Skeletal muscle tissue (tissue), 4 donors: Measurements from ENCODE around the gene KCNMB1. TPM values are rescaled to one million over a fixed set of nuclear protein-coding genes. Genes with fewer than 3 reads are reported as not detected.

Experiments used
- H3K27ac ChIP-seq: one replicate; pipeline ENCODE4 v1.7.0; 2013; ENCODE audit warnings: mild to moderate bottlenecking, low read depth, low read length, inconsistent platforms
- H3K27me3 ChIP-seq, 3 donors: one replicate each; pipeline ENCODE4 v1.7.0; 2013; ENCODE audit warnings: low read length in 3 of 3; ENCODE audit not compliant: control insufficient read depth in 3 of 3, insufficient read depth in 3 of 3
- H3K36me3 ChIP-seq, 3 donors: one replicate each; pipeline ENCODE4 v1.7.0; 2013; ENCODE audit warnings: low read length in 3 of 3; ENCODE audit not compliant: control insufficient read depth in 3 of 3, insufficient read depth in 3 of 3
- H3K4me1 ChIP-seq, 3 donors: one replicate each; pipeline ENCODE4 v1.7.0; 2013; ENCODE audit warnings: low read length in 3 of 3, mild to moderate bottlenecking in 3 of 3; ENCODE audit not compliant: control insufficient read depth in 3 of 3, insufficient read depth in 3 of 3
- H3K4me3 ChIP-seq, 3 donors: one replicate each; pipeline ENCODE4 v1.7.0; 2013; ENCODE audit warnings: low read length in 3 of 3
- H3K9ac ChIP-seq, 3 donors: one replicate each; pipeline ENCODE4 v1.7.0; 2013; ENCODE audit warnings: low read length in 3 of 3, mild to moderate bottlenecking in 3 of 3, moderate library complexity in 2 of 3, low read depth in 1 of 3
- H3K9me3 ChIP-seq, 3 donors: one replicate each; pipeline ENCODE4 v1.7.0; 2013; ENCODE audit warnings: low read length in 3 of 3; ENCODE audit not compliant: control insufficient read depth in 3 of 3
- total RNA-seq: library from RNA; depleted of rRNA; stranded (reverse); fragments of >200 nt; gene quantifications from one replicate; pipeline ENCODE4 v1.2.3, GENCODE V29; 2014
- donor health status: Osteomylitis.

Gene KCNMB1
- total RNA-seq, 1 donor from 2014 or later, result under 0.01 TPM

DNA sequence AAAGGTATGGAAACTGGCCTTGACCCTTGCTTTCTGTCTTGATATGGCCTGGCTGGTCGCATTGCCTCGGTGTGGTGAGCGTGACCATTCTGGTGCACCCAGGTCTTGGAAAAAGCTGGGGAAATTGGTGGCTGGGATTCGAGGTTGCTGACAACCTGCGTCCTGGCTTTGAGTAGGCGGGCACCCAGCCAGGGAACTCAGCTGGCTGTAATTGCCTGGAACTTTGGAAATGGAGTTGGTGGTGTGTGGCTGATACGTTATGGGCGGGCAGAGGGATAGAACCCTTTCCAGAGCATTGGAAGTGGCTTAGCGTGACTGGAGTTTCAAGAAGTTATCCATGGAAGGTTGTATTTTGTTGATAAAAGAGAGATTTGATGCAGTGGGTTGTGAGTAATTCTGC is 35.2 kb downstream of the KCNMB1 start:
- H3K9me3 ChIP-seq, result no peaks in the 10 kb centered on the region
- no peaks in the 10 kb centered on the region for H3K36me3 ChIP-seq
- H3K4me1 ChIP-seq, result peaks cover 15 to 19% (median 18%) of the 10 kb centered on the region in 3 donors
- peaks cover 15 to 43% (median 32%) of the 10 kb centered on the region in 3 donors for H3K27me3 ChIP-seq
- H3K4me3 ChIP-seq, result no peak overlapping the region
- H3K27ac ChIP-seq, result no peak overlapping the region
- peak overlapping the region in 1 of 3 donors; percentile 45 for H3K9ac ChIP-seq

- no peak overlapping the region for H3K27ac ChIP-seq
These were observed 36.0 kb downstream of the KCNMB1 start for GRCh38 chr5:170353011-170353761.

GRCh38 chr5:170348137-170348633 is 41.0 kb downstream of the KCNMB1 start:
- Histone ChIP-seq H3K27ac (no peak overlapping the region), H3K27me3 (peaks cover 5 to 27% (median 15%) of the 10 kb centered on the region in 3 donors), H3K36me3 (no peaks in the 10 kb centered on the region), H3K4me3 (no peak overlapping the region), H3K9me3 (no peaks in the 10 kb centered on the region), H3K9ac (peak overlapping the region in 1 of 3 donors; percentile 15), H3K4me1 (peaks cover 0 to 3% (median 0%) of the 10 kb centered on the region in 3 donors)

More at GRCh38 chr5:170353011-170353761, 36.0 kb downstream of the KCNMB1 start:
- Histone ChIP-seq H3K4me3 (peak overlapping the region in 2 of 3 donors; percentile 3 to 9), H3K27me3 (peaks cover 15 to 47% (median 32%) of the 10 kb centered on the region in 3 donors), H3K4me1 (peaks cover 8 to 20% (median 13%) of the 10 kb centered on the region in 3 donors), H3K36me3 (no peaks in the 10 kb centered on the region), H3K9me3 (no peaks in the 10 kb centered on the region), H3K9ac (peak overlapping the region in 1 of 3 donors; percentile 45)

DNA sequence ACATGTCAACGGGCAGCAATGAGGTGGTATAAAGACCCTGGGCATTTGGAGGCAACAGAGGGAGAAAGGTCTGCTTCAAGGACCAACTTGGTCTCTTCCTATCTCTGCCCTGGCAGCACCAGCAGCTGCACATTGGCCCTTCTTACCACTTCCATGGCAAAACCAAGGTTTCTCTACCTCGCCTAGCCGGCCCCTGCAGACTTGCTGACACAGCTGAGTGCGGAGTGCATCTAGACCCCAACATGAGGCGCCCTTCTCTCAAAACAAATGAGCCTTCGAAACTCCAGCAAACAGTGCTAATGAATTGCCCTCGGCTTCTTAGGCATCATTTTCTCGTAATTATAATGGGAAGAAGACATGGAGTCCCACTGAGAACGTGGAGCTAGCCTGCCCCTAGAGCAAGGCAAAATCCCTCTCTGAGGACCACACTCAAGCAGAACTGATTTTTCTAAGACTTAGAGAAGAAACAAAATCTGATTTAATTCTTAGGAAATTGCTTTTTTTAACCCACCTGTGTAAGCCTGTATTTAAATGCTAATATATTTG is 42.1 kb downstream of the KCNMB1 start:
- H3K27ac ChIP-seq, result no peak overlapping the region
- H3K9ac ChIP-seq, result no peak overlapping the region
- peaks cover 5 to 17% (median 9%) of the 10 kb centered on the region in 3 donors for H3K27me3 ChIP-seq
- H3K9me3 ChIP-seq, result no peaks in the 10 kb centered on the region
- no peaks in the 10 kb centered on the region for H3K36me3 ChIP-seq
- H3K4me3 ChIP-seq, result no peak overlapping the region
- peaks cover 0 to 2% (median 0%) of the 10 kb centered on the region in 3 donors for H3K4me1 ChIP-seq

DNA sequence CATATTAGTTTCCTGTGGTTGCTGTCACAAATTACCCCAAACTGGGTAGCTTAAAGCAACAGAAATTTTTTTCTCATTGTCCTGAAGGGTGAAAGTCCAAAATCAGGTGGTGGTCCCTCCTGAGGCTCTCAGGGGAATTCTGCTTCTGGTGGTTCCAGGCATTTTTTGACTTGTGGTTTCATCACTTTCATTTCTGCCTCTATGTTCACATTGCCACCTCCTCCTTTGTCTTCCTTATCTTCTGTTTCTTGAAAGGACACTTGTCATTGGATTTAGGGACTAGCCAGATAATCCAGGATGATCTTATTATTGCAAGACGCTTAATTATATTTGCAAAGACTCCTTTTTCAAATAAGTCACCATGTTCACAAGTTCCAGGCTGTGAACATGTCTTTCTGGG is 43.2 kb downstream of the KCNMB1 start:
- Histone ChIP-seq H3K4me1 (peaks cover 0 to 2% (median 0%) of the 10 kb centered on the region in 3 donors), H3K36me3 (no peaks in the 10 kb centered on the region), H3K9me3 (peaks cover 0 to 2% (median 0%) of the 10 kb centered on the region in 3 donors), H3K27me3 (peaks cover 5 to 17% (median 8%) of the 10 kb centered on the region in 3 donors), H3K4me3 (no peak overlapping the region), H3K27ac (no peak overlapping the region), H3K9ac (no peak overlapping the region)

GRCh38 chr5:170343177-170343576 is 46.0 kb downstream of the KCNMB1 start:
- H3K4me3 ChIP-seq, result no peak overlapping the region
- no peak overlapping the region for H3K9ac ChIP-seq
- H3K27ac ChIP-seq, result no peak overlapping the region
- no peaks in the 10 kb centered on the region for H3K27me3 ChIP-seq
- H3K9me3 ChIP-seq, result peaks cover 0 to 2% (median 0%) of the 10 kb centered on the region in 3 donors
- H3K4me1 ChIP-seq, result no peaks in the 10 kb centered on the region
- H3K36me3 ChIP-seq, result no peaks in the 10 kb centered on the region

DNA sequence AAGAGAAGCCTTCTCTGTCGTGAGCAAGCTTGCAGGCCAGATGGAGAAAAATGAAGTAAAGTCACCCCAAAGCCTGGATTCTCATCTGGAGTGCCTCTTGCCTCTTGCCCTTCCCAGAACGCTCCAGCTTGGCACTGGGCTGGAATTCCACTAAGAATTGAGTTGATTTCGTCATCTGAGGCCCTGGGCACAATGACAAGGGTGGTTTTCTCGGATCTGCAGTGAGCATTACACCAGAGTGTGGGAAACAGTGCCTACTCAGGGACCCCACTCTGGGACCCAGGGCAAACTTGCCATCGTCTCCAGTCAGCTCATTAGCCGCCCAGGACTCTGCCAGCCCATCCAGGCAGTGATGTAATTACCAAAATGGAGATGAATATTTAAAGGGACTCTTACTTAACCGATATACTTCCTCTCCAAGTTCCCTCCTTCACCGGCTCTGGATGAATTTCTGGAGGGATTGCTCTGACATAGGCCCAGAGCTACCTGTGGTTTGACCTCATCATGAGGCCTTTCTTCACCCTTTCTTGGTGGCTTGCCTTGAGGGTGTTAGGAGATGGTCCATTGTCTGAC is 46.9 kb downstream of the KCNMB1 start:
- Histone ChIP-seq H3K4me3 (no peak overlapping the region), H3K36me3 (no peaks in the 10 kb centered on the region), H3K9ac (no peak overlapping the region), H3K4me1 (no peaks in the 10 kb centered on the region), H3K27me3 (no peaks in the 10 kb centered on the region), H3K27ac (no peak overlapping the region), H3K9me3 (peaks cover 0 to 2% (median 0%) of the 10 kb centered on the region in 3 donors)

DNA sequence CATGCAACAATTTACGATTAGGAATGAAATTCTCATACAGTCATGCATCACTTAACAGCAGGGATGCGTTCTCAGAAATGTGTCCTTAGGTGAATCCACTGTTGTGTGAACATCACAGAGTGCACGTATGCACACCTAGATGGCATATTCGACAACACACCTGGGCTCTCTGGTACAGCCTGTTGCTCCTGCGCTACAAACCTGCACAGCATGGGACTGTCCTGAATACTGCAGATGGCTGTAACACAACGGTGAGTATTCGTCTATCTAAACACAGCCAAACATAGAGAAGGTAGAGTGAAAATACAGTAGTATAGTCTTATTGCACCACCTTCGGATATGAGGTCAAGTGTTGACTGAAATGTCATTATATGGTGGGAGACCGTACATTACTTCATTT is 47.6 kb downstream of the KCNMB1 start:
- Histone ChIP-seq H3K4me1 (no peaks in the 10 kb centered on the region), H3K4me3 (no peak overlapping the region), H3K9me3 (peaks cover 0 to 2% (median 0%) of the 10 kb centered on the region in 3 donors), H3K27me3 (no peaks in the 10 kb centered on the region), H3K27ac (no peak overlapping the region), H3K36me3 (no peaks in the 10 kb centered on the region), H3K9ac (no peak overlapping the region)

- H3K4me3 ChIP-seq, result no peak overlapping the region
- no peaks in the 10 kb centered on the region for H3K27me3 ChIP-seq
- no peaks in the 10 kb centered on the region for H3K4me1 ChIP-seq
- H3K9me3 ChIP-seq, result peaks cover 0 to 2% (median 0%) of the 10 kb centered on the region in 3 donors
- no peak overlapping the region for H3K27ac ChIP-seq
- H3K9ac ChIP-seq, result no peak overlapping the region
- H3K36me3 ChIP-seq, result no peaks in the 10 kb centered on the region
These were observed 49.4 kb downstream of the KCNMB1 start for GRCh38 chr5:170339780-170340167.
